ENCODE measurements around the gene GUCD1.

The GUCD1 gene

DNA sequence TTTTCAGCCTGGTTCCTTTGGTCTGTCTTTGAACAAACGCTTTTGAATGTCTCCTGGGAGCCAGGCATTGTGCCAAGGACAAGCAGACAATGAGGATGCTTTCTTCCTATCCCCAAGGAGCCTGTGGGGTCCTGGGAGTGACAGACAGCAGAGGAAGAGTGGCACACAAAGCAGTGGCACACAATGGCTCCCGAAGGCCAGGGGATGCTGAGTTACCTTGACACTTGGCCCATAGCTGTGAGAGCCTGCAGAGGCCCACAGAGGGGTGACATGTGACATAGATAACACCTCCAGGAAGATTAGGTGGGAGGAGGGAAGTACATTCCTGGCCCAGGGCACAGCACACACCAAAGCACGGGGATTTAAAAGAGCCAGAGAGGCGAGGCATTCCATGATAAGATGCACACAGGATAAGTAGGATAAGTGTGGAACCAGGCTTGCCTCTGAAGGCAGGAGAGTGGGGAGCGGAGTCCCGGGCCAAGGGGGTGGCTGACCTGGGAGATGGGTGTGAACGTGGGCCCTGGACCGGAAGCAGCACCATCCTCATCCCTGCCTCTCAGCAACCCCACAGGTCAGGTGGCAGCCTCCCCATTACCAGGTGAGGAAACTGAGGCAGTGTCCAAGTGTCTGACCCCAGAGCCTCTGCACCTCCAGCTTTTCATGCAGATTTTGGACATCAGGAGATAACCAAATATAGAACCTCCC is 53.5 kb downstream of the GUCD1 start:
- no peak for DNase-seq

DNA sequence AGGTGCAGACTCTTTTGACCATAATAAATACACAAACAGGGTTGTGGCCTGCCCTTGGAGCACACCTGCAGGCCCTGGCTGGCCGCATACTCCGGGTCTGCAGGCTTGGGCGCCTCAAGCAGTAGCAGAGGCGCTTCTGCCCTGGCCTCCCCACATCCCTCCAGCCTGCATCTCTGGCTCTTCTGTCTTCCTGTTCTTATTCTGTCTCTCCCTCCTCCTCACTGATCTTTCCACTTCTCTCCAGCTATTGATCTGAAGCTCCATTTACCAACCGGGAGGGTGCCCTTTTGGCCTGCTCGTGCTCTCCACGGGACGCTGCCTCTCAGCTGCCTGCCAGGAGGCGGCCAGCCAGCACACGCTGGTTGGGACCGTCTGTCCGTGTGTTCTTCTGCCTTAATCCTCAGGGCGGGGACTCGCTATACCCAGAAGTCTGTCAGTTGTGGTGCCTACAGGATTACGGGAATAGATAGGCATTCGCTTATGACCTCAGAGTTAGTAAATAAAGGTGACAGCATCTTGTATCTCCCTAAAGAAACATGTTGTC is 54.6 kb downstream of the GUCD1 start:
- no peak for DNase-seq

DNA sequence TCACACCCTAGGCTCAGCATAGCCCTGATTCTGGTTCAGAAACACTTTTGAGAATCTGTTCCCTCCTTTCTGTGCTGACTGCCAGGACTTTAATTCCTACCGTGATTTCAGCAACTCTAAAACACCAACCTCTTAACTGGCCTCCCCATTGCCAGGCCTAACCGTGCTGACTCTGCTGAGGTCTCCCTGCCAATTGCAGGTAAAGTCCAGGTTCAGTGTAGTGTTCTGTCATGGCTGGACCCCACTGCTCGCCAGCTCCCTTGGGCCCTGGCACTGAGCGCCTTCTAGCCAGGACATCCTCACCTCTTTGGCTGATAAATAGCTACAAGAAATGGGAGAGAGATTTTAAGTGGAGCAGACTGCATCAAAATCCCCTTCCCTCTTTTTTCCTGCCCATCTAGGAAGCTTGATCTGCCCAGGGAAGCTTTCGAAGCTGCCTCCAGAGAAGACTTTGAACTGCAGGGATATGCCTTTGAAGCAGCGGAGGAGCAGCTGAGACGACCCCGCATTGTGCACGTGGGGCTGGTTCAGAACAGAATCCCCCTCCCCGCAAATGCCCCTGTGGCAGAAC is 55.1 kb downstream of the GUCD1 start:
- DNase-seq = no peak

DNA sequence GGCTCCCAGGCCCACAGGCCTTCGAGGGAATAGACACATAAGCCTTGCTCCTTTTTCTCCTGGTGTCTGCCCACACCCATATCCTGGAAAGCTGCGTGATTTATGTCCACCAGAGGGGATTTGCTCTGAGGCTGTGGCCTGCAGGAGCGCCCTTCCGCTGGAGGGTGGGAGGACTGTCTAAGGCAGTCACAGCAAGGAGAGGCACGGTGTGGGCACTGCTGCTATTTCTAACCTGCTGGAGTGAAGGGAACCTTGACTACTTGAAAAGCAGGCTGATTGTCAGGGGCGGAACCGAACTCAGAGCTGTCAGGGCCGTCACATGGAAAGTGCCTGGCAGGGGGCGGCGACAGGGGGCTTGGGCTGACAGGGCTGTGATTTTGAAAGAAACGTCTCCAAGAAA is 56.1 kb downstream of the GUCD1 start:
- DNase-seq = no peak

DNA sequence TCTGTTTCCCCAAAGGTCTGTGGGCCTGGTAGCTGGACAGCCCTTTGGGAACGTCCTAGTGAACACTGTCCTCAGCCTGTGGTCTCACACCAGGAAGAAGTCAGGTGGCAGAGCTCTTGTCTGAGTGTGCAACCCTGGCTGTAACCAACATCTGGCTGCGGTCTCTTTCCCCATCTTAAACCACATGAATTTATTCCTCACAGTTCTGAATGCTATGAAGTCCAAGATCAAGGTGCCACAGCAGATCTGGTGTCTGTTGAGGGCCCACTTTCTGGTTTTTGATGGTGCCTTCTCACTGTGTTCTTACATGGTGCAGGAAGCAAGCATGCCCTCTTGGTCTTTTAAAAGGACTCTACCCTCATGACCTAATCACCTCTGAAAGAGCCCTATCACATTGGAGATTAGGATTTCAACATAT is 57.1 kb downstream of the GUCD1 start:
- no peak for DNase-seq

DNA sequence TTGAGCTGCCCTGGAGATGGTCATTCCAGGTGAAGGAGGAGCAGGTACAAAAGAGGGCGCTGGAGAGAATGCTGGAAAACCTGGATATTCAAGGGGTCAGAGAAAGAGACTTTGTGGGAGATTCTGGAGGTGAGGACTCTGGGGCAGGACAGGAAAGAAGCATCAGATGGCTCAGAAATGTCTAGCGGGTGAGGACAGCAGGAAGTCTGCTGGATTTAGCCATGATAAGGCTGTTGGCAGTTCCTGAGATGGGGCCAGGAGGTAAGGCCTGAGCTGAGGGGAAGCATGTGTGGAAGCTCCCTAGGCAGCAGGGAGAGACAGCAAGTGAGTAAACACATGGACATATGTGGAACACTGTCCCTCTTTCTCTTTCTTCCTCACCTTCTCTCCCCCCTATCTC is 58.3 kb downstream of the GUCD1 start:
- DNase-seq = no peak

DNA sequence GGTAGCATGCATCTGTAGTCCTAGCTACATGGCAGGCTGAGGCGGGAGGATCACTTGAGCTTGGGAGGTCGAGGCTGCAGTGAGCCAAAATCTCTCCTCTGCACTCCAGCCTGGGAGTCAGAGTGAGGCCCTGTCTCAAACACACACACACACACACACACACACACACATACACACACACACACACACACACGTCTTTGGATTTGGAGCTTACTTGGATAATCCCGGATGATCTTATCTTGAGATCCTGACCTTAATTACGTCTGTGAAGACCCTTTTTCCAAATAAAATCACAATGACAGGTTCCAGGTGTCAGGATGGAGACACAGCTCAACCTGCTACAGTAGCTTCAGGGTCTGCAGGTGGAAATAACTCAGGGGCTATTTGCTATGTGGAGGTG is 58.7 kb downstream of the GUCD1 start:
- DNase-seq = no peak

DNA sequence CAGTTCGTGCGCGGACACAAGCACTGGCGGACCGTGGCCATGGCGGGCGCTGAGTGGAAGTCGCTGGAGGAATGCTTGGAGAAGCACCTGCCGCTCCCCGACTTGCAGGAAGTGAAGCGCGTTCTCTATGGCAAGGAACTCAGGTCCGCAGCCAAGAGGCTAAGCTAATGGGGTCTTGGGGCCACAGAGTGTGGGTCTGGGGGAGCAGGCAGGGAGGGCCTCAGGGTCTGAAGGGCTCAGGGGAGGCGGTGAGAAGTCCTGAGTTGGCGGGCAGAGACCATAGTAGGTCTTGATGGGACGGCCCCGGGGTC is 59.6 kb downstream of the GUCD1 start:
- DNase-seq = no peak

DNA sequence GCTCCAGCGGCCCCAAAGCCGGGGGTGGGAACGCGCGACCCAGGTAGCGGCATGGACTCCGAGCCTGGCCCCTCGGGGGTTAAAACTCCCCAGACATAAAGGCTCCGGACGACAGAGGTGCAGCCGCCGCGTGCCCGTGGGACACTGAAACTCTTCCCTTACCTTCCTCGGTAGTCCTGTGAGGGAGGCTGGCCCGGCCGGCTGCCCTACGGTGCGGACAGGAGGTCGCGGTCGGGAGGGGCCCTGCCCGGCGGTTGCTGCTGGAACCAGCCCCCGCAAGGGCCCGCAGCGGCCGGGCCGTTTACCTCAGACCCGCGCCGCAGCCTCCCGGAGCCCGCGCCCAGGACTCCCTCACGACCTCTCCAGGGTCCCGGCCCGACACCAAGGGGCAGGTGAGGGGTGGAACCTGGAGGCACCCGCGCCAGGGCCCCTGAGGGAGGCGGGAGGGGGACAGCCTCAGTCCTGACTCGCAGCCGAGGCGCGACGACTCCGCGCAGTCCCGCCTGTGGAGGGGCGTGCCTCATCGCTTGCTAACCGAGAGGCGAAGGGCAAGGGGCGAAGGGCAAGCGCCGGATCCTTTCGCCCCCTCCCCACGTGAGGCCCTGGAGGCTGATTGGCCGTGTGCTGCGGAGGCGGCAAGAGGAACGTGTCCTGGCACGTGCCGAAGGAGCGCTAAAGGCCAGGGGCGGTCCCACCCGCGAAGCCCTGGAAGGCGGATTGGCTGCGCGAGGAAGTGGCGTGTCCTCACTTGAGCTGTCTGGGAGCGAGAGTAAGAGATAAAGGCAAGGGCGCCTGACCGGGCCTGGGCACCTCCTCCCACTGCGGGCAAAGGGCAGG is 60.2 kb downstream of the GUCD1 start, which contains the start of gene UPB1:
UPB1 (plus strand) TSS at position 805 of the 837 bp plus-strand sequence. CDS start 72 bp downstream, outside the sequence.
- no peak for DNase-seq

DNA sequence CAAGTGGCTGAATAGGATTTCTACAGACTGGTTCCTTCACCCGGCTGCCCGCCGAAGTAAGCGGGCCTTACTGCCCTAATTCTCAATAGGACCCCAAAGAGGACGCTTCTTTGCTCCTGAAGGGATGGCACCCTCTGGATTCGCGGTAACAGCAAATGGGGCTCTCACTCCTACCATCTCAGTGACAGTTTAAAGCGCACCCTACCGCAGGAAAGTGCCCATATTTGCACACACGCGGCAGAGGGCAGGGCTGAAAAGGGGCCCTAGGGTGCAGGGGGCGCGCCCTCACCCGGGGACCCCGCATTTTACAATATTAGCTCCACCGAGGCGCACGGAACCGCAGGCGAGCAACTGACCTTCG is 60.8 kb downstream of the GUCD1 start:
- DNase-seq = no peak

DNA sequence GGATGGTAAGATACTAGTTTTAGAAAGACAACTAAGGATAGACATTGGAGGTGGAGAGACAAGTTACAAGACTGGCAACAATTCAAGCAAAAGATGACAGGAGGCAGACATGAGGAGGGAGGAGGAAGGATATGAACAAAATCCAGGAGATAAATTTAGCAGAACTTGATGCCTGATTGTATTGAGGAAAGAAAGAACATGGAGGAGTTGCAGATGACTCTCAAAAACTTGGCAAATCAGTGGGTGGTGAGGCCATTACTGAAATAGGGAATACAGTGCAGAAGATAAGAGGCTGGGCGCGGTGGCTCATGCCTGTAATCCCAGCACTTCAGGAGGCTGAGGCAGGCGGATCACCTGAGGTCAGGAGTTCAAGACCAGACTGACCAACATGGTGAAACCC is 62.5 kb downstream of the GUCD1 start:
- no peak for DNase-seq

Measured in activated CD4-positive, alpha-beta T cell treated with anti-CD3 and anti-CD28 coated beads for 1 hour (primary cell).